Adipose tissue (tissue), 3 donors: ENCODE results near the gene PLEKHF1. TPM values are rescaled to one million over a fixed set of nuclear protein-coding genes. Genes with fewer than 3 reads are reported as not detected.
"Not testable (repeated sequence)": the region's sequence is repeated elsewhere in the genome, so short reads cannot be mapped to it uniquely, and the experiment has no call there.

ENCODE experiments used
- H3K27ac ChIP-seq: one replicate; pipeline ENCODE4 v1.5.1; 2013; ENCODE audit warnings: low read depth, low read length
- WGBS, 3 donors: extraction: QIAGEN DNeasy Blood & Tissue Kit; methylation state at CpG; one replicate each; pipeline ENCODE4 v1.1.7; 2013; 5-methylcytosine and 5-hydroxymethylcytosine counted together
- polyA plus RNA-seq, 3 donors: library from polyadenylated mRNA; stranded (reverse); fragments of 200-250 nt; gene quantifications; one replicate each; pipeline ENCODE4 v1.2.3, GENCODE V29; 2013
- donor health status: healthy with polysubstance abuse.
- donor health status: Bipolar disorder and iron deficiency.
- donor health status: healthy.

PLEKHF1 gene
- polyA plus RNA-seq, 3 donors, result 5.9 to 15.1 (median 9.9) TPM

DNA sequence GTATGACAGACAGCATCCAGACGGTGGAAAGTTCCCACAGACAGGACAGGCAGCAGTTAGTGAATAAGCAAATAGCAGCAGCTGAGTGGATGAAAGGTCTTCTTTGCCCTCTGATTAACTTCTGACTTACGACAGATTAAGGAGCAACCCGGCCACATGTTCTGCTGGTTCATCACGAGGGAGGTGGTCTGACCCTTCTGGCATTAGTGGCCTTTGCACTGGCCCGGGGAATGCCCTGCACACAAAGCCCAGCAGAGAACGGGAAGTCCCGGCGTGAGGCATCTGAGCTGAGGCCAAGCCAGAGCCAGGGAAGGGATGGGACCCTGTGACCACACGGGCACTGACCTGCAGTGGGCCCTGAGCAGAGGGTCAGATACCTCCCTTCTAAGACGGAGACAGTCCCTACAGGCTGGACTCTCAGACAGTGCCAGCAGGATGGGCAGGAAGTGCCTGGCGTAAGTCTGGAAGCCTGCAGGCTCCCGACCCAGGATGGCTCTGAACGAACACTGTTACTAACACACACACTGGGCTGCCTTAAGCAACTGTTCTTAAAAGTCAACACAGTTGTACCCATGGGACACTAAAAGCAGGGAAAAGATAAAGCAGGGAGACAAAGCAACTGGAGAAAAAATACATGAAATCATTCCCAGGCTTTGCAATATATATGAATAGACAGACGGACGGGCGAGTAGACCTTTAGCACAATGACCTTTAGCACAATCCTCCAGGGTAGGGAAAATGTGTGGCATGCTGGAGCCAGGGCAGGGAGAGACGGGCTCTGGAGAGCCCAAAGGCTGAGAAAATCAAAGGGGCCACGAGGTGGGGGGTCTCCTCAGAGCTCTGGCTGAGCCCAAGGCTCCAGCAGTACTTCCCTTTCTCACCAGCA lies 43.5 kb downstream of the PLEKHF1 start:
- no peak overlapping the region for H3K27ac ChIP-seq
- WGBS, 3 donors, result 59 to 79% (median 64%) methylated on average over 18 of the region's 18 CpGs

DNA sequence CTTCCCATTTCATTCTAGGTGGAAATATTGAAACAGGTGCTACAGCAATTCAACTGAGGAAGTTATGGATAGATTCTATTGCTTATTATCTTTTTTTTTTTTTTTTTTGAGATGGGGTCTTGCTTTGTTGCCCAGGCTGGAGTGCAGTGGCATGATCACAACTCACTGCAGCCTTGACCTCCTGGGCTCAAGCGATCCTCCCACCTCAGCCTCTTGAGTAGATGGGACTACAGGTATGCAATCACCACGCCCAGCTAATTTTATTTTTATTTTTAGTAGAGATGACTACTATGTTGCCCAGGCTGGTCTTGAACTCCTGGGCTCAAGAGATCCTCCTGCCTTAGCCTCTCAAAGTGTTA lies 44.2 kb downstream of the PLEKHF1 start:
- not testable (repeated sequence) for H3K27ac ChIP-seq
- 92 to 100% (median 97%) methylated on average over 2 of the region's 2 CpGs for WGBS, 3 donors

GRCh38 chr19:29711584-29712132 lies 46.4 kb downstream of the PLEKHF1 start:
- no peak overlapping the region for H3K27ac ChIP-seq
- 36 to 63% (median 49%) methylated on average over 6 of the region's 6 CpGs for WGBS, 3 donors

- 66 to 74% (median 71%) methylated on average over 9 of the region's 9 CpGs for WGBS, 3 donors
- H3K27ac ChIP-seq, result no peak overlapping the region
These were observed 47.7 kb downstream of the PLEKHF1 start for GRCh38 chr19:29712744-29713516.

DNA sequence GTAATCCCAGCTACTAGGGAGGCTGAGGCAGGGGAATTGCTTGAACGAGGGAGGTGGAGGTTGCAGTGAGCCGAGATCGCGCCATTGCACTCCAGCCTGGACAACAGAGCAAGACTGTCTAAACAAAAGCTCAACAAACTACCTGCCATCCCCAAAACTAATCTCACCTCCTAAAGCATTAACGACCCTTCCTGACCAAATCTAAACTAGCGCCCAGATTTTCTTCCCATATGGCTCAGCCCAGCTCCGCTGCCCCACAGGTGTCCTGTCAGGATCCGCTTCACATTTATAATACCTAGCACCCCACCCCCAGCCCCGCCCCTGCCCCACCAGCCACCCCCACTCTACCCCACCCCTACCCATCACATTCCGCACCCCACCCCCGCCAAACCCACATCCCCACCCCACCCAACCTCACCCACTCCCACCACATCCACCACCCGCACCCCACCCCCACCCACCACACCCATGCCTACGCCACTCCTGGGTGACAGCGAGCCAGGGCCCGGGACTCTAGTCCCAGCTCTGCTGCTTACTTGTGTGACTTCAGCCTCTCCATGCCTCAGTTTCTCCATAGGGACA lies 49.2 kb downstream of the PLEKHF1 start:
- 16 to 28% (median 26%) methylated on average over 12 to 15 of the region's 15 CpGs for WGBS, 3 donors
- no peak overlapping the region for H3K27ac ChIP-seq

DNA sequence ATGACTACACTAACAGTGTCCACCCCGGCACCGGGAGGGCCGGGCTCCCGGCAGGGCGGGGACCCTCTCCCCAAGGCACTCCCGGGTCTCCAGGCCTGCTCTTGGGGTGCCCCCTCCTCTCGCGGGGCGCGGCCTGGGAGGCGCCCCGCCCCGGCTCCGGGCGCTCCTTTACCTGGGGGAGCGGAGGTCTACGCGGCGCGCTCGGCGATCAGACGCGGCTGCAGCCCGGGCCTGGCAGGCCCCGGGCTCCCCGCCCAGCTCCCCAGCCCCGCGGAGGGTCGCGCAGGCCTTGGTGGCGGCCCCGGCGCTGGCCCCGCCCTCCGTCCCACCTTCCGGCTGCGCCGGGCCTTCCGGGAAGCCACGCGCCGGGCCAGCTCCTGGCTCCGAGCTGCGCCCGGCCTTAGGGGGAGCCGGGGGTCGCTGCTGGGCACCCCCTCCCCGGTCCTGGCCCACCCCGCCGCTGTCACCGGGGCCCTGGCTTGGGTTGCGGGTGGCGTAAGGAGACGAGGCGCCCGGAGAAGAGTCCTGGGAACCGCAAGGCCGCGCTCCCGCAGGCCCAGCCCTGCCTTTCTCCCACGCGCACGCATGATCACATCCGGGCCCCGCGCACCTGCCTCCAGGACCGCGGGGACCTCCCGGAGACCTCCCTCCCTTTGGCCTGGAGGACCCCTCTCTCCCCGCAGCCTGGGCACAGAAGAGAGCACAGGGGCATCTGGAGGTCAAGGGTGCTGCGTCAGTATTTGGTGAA lies 49.9 kb downstream of the PLEKHF1 start, which contains the start of gene C19orf12:
C19orf12 (minus strand) TSS at position 309 of the 748 bp plus-strand sequence. CDS start 6,848 bp downstream, outside the sequence.
- H3K27ac ChIP-seq, result peak within 1 kb of the TSS; percentile 96
- 0 to 1% (median 1%) methylated on average over 52 to 72 of the region's 72 CpGs for WGBS, 3 donors

DNA sequence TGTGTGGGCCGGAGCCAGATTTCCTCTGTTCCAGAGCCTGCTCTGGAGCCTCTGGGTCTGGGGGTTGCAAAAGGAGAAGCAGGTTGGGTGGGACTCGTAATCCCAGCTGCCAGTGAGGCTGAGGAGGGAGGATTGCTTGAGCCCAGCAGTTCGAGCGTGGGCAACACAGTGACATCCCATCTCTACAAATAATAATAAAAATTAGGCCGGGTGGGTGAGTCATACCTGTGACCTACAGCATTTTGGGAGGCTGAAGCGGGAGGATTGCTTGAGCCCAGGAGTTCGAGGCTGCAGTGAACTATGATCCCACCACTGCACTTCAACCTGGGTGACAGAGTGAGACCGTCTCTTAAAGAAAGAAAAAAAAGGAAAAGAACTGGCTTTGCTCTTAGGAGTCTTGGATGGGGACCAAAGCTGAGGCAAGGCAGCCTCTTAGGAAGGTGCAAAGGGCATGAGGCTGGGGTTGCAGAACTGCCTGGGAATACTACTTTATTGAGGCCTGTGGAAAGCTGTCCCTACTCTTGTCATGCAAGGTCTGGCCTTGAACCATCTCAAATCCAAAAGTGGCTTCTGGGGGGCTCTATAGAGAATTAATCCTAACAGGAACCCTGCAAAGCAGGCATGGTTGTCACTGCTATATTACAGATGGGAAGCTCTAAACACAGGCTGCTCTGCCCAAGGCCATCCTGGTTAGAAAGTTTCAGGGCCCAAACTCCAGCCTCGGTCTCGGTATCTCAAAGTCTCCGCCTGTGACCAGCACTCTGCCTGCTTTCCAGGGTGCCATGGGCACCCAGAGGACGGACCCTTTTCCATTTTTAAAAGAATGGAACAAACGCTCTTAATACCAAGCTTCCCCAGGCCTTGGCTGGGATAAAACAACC lies 50.7 kb downstream of the PLEKHF1 start:
- WGBS, 3 donors, result 15 to 29% (median 24%) methylated on average over 13 of the region's 13 CpGs
- peak overlapping the region; percentile 96 for H3K27ac ChIP-seq

DNA sequence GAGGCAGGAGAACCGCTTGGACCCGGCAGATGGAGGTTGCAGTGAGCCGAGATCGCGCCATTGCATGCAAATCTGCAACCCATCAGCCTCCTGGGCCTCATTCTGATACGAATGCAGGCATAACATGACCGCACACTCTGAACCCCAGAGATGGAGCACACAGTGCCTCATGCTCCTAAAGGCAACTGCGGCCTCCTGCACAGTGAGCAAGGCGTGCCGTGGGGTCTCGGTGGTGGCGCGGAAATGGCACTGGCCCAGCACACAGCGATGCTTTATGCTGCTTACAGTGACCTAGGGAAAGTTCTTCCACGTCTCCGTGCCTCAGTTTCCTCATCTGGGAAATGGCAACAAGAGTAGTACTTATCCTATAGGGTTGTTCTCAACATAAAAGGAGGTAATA lies 51.8 kb downstream of the PLEKHF1 start:
- WGBS, 3 donors, result 79 to 85% (median 83%) methylated on average over 16 of the region's 16 CpGs
- H3K27ac ChIP-seq, result no peak overlapping the region

GRCh38 chr19:29724102-29724641 lies 58.9 kb downstream of the PLEKHF1 start:
- WGBS, 3 donors, result 1 to 2% (median 2%) methylated on average over 37 to 39 of the region's 39 CpGs
- H3K27ac ChIP-seq, result no peak overlapping the region

DNA sequence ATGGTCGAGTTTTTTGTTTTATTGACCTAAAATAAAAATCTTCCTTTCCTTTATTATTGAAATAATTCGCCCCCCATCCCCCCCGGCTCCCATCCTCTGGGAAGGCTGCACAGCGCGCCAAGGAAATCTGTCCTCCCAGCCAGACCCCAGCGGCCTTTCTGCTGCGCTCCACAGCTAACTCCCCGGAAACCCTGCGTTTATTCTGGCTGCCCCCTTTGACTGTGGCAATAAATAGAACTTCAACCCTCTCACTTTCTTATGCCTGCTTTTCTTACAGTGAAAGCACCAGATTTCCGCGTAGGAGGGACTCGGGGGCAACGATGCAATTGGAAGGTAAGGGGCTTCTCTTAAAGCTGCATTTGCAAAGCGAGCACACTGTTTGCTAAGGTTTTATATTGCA lies 59.5 kb downstream of the PLEKHF1 start:
- WGBS, 3 donors, result 41 to 54% (median 48%) methylated on average over 14 of the region's 14 CpGs
- no peak overlapping the region for H3K27ac ChIP-seq

Other genes with a start within 250 kb of the PLEKHF1 start
- not detected for gene VSTM2B, start 139.5 kb upstream of the PLEKHF1 start, polyA plus RNA-seq
- 10 to 100 TPM; 42.4 to 67.7 (median 54.5) TPM for gene POP4, start 59.2 kb upstream of the PLEKHF1 start, polyA plus RNA-seq
- gene C19orf12, start 49.8 kb downstream of the PLEKHF1 start, polyA plus RNA-seq, result 100 to 1,000 TPM in 1 of 3 donors, 10 to 100 TPM in 2; 24.1 to 144 (median 47.1) TPM
- gene CCNE1, start 146.5 kb downstream of the PLEKHF1 start, polyA plus RNA-seq, result 1 to 10 TPM in 2 of 3 donors, under 1 TPM in 1; 0.54 to 3.6 (median 1.0) TPM